Coronary artery (tissue), 2 donors: ENCODE results near the gene PARD3.

Experiments used
- DNase-seq: peaks from one replicate; pipeline ENCODE4 v3.0.0-alpha.2; 2017; ENCODE audit warnings: low spot score
- H3K27ac ChIP-seq, 2 donors: fragments of 200-600 bp; sonication (generic); one replicate each; pipeline ENCODE4 v1.5.1; 2016 to 2019
- H3K4me3 ChIP-seq: fragments of 200-600 bp; sonication (generic); 2 replicates; pipeline ENCODE4 v1.5.1; 2016; ENCODE audit warnings: mild to moderate bottlenecking, moderate library complexity
- TF ChIP-seq, protein P1 (sequence below): fragments of 200-600 bp; sonication (generic); IDR thresholded peaks from one replicate; pipeline ENCODE4 v1.5.1; 2019; ENCODE audit warnings: antibody characterized with exemption

The PARD3 gene

DNA sequence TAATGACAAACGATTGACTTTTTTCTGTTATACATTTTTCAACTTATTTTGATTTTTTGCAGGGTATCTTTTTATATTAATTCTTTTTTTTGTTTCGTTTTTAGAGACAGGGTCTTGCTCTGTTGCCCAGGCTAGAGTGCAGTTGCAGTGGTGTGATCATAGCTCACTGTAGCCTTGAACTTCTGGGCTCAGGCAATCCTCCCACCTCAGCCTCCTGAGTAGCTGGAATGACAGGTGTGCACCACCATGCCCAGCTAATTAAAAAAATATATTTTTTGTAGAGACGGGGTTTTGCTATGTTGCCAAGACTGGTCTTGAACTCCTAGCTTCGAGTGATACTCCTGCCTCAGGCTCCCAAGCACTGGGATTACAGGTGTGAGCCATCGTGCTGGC lies 601.3 kb downstream of the PARD3 start:
- no peak for DNase-seq
- Histone ChIP-seq H3K27ac (no peak overlapping the region), H3K4me3 (no peak overlapping the region)
- TF ChIP-seq, protein P1, sequence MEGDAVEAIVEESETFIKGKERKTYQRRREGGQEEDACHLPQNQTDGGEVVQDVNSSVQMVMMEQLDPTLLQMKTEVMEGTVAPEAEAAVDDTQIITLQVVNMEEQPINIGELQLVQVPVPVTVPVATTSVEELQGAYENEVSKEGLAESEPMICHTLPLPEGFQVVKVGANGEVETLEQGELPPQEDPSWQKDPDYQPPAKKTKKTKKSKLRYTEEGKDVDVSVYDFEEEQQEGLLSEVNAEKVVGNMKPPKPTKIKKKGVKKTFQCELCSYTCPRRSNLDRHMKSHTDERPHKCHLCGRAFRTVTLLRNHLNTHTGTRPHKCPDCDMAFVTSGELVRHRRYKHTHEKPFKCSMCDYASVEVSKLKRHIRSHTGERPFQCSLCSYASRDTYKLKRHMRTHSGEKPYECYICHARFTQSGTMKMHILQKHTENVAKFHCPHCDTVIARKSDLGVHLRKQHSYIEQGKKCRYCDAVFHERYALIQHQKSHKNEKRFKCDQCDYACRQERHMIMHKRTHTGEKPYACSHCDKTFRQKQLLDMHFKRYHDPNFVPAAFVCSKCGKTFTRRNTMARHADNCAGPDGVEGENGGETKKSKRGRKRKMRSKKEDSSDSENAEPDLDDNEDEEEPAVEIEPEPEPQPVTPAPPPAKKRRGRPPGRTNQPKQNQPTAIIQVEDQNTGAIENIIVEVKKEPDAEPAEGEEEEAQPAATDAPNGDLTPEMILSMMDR: no peak

DNA sequence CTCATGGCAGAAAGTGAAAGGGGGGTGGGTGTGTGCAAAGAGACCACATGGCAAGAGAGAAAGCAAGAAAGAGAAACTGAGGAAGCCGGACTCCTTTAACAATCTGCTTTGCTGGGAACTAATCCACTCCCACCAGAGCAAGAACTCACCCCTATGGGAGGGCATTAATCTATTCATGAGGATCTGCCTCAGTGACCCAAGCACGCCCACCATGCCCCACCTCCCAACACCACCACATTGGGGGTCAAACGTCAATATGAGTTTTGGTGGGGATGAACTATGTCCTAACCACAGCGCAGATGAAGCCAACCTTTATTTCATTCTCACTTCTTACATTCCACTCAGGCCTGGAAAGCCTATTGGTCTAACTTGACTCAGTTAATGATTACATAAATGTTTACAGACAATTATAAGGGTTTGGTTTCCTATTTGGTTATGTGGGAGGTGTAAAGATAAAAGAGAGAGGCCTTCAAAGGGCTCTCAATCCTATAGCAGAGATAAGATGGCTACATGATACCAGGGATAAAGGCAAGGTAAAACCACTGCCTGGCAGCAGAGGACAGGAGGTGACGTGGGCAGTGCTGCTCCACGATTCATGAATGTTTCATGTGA lies 601.8 kb downstream of the PARD3 start:
- Histone ChIP-seq H3K4me3 (no peak overlapping the region), H3K27ac (no peak overlapping the region)
- DNase-seq: no peak
- TF ChIP-seq, protein P1: no peak

DNA sequence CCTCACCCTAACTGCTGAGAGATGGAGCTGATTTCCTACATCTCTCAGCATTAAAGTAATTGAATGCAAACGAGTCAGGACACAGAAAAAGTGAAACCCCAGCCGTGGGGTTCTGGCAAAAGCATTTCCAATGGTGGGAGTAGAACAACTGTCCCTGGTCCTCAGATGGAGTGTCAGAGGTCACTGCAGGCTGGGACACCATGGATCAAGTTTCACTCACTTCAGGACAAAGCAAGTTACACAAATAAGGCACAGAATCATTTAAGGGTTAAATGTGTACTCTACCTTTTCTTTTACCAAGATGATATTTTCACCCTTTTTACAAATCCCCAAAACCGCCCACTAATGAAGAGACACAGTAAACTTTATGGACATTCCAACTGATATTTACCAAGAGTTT lies 607.8 kb downstream of the PARD3 start:
- no peak for DNase-seq
- H3K4me3 ChIP-seq: no peak overlapping the region
- TF ChIP-seq, protein P1: no peak
- no peak overlapping the region for H3K27ac ChIP-seq

DNA sequence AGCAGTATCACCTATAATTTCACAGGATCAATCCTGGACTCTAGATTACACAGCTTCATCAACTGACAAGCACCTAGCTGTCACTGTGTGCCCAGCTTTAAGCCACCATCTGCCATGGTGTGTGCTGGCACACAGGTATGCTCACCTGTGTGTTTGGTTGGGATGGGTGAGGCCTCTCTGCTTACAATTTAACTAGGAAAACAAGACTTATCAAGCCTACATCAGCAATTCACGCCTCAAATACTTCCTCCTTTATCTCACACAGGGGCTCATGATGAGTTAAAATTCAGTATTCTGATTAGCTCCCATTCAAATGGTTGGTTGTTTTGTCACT lies 608.2 kb downstream of the PARD3 start:
- Histone ChIP-seq H3K4me3 (no peak overlapping the region), H3K27ac (no peak overlapping the region)
- no peak for DNase-seq
- TF ChIP-seq, protein P1: no peak

DNA sequence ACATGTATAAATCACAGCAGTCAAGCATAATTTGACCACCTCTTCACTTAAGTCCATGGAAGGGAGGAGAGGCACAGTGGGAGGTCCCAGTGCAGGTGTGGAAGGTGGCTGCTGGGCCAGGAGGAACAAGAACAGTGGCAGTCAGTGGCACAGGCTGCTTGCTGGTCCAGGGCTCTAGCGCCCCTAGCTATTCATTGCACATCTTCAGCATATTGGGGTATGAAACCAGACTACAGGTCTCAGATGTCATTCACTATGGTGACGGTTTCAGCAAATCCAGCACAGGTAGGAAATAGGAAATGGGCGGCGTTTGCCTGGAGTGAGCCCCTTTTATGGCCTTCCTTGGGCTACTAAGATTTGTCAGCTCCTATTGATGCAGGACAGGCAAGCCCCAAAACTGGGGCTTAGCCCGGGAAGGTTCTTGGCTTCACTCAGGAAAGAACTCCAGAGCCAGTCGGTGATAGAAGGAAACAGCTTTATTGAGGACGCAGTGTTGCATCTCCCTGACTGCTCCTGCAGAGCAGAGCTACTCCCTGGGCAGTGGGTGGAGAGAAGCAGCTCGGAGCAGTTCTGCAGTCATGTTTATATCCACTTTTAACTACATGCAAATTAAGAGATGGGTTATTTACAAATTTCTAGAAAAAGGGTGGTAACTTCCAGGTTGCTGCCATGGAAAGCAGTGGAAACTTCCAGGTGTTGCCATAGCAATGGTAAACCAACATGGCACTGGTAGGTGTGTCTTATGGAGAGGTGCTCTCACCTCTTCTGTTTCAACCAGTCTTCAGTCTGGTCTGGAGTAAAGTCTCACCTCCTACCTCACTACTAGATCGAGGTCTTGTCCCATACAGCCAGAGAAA lies 608.8 kb downstream of the PARD3 start:
- Histone ChIP-seq H3K27ac (no peak overlapping the region), H3K4me3 (no peak overlapping the region)
- DNase-seq: no peak
- TF ChIP-seq, protein P1: no peak

DNA sequence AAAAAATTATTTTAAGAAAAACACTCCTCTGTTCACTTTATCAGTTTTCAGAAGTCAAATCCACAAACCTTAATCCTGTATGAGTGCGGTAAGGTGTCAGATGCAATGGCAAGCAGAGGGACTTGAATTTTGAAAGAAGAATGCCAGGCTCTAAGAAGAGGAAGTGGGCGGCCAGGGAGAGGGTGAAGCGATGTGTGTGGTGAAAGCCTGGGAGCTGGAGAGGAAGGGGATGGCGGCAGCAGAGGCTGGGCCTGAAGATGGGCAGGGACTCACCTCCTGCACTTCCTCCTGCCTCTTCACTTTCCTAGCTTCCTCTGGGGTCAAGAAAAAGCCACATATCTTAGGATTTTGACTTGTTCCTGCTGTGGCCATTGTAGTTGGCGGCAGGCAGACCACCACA lies 609.6 kb downstream of the PARD3 start:
- no peak overlapping the region for H3K4me3 ChIP-seq
- DNase-seq: no peak
- H3K27ac ChIP-seq: no peak overlapping the region
- TF ChIP-seq, protein P1: no peak
